ES-I3 (cell line): ENCODE measurements around the gene SLCO4A1.

Experiments
- H3K36me3 ChIP-seq: 2 replicates; pipeline ENCODE4 v1.6.1; 2013; ENCODE audit warnings: mild to moderate bottlenecking, low read length, control low read depth, moderate library complexity; ENCODE audit not compliant: insufficient read depth
- H3K4me1 ChIP-seq: 2 replicates; pipeline ENCODE4 v1.6.1; 2013; ENCODE audit warnings: mild to moderate bottlenecking, control low read depth, low read length; ENCODE audit not compliant: insufficient read depth
- H3K9ac ChIP-seq: 2 replicates; pipeline ENCODE4 v1.6.1; 2013; ENCODE audit warnings: low read depth, mild to moderate bottlenecking, low read length, moderate library complexity
- H3K9me3 ChIP-seq: 2 replicates; pipeline ENCODE4 v1.6.1; 2013; ENCODE audit warnings: mild to moderate bottlenecking, low read length, moderate library complexity; ENCODE audit not compliant: control insufficient read depth, insufficient read depth

SLCO4A1 gene

GRCh38 chr20:62642051-62642665 lies at the start of gene SLCO4A1:
Gene SLCO4A1, plus strand, starts transcription at chr20:62642503. Its CDS starts 13,952 bp downstream, at chr20:62656455.
- Histone ChIP-seq H3K9me3 (no peaks in the 10 kb centered on the region), H3K4me1 (no peaks in the 10 kb centered on the region; the same call in 1 of the 2 replicates), H3K9ac (peak within 1 kb of the TSS; percentile 69), H3K36me3 (no peaks in the 10 kb centered on the region)

- H3K9ac ChIP-seq = no peak overlapping the region
- H3K4me1 ChIP-seq = no peaks in the 10 kb centered on the region; the same call in 1 of the 2 replicates
- no peaks in the 10 kb centered on the region for H3K36me3 ChIP-seq
- H3K9me3 ChIP-seq = no peaks in the 10 kb centered on the region
Measured at GRCh38 chr20:62592506-62593177, 49.7 kb upstream of the SLCO4A1 start.

GRCh38 chr20:62593616-62594015 lies 48.7 kb upstream of the SLCO4A1 start:
- no peak overlapping the region for H3K9ac ChIP-seq
- H3K36me3 ChIP-seq = no peaks in the 10 kb centered on the region
- no peaks in the 10 kb centered on the region for H3K4me1 ChIP-seq
- no peaks in the 10 kb centered on the region for H3K9me3 ChIP-seq

- Histone ChIP-seq H3K9me3 (no peaks in the 10 kb centered on the region), H3K36me3 (no peaks in the 10 kb centered on the region), H3K4me1 (no peaks in the 10 kb centered on the region), H3K9ac (no peak overlapping the region)
Measured at GRCh38 chr20:62595069-62595468, 47.2 kb upstream of the SLCO4A1 start.

- H3K36me3 ChIP-seq = no peaks in the 10 kb centered on the region
- H3K9ac ChIP-seq = no peak overlapping the region
- no peaks in the 10 kb centered on the region for H3K9me3 ChIP-seq
- H3K4me1 ChIP-seq = no peaks in the 10 kb centered on the region
Measured at GRCh38 chr20:62595491-62595890, 46.8 kb upstream of the SLCO4A1 start.

- no peaks in the 10 kb centered on the region for H3K36me3 ChIP-seq
- H3K4me1 ChIP-seq = no peaks in the 10 kb centered on the region
- no peak overlapping the region for H3K9ac ChIP-seq
- H3K9me3 ChIP-seq = no peaks in the 10 kb centered on the region
Measured at GRCh38 chr20:62596486-62596885, 45.8 kb upstream of the SLCO4A1 start.

- Histone ChIP-seq H3K4me1 (no peaks in the 10 kb centered on the region), H3K9ac (no peak overlapping the region), H3K36me3 (no peaks in the 10 kb centered on the region), H3K9me3 (no peaks in the 10 kb centered on the region)
Measured at GRCh38 chr20:62596921-62597320, 45.4 kb upstream of the SLCO4A1 start.

GRCh38 chr20:62597416-62598115 lies 44.7 kb upstream of the SLCO4A1 start:
- H3K9ac ChIP-seq = no peak overlapping the region
- no peaks in the 10 kb centered on the region for H3K9me3 ChIP-seq
- H3K36me3 ChIP-seq = no peaks in the 10 kb centered on the region
- no peaks in the 10 kb centered on the region for H3K4me1 ChIP-seq

- no peaks in the 10 kb centered on the region for H3K36me3 ChIP-seq
- H3K4me1 ChIP-seq = no peaks in the 10 kb centered on the region; the same call in 1 of the 2 replicates
- no peak overlapping the region for H3K9ac ChIP-seq
- H3K9me3 ChIP-seq = no peaks in the 10 kb centered on the region
Measured at GRCh38 chr20:62598761-62599194, 43.5 kb upstream of the SLCO4A1 start.

GRCh38 chr20:62599216-62600110 lies 42.8 kb upstream of the SLCO4A1 start:
- Histone ChIP-seq H3K36me3 (no peaks in the 10 kb centered on the region), H3K9ac (no peak overlapping the region), H3K9me3 (no peaks in the 10 kb centered on the region), H3K4me1 (no peaks in the 10 kb centered on the region; the same call in 1 of the 2 replicates)

GRCh38 chr20:62601172-62601571 lies 41.1 kb upstream of the SLCO4A1 start:
- Histone ChIP-seq H3K9ac (no peak overlapping the region), H3K9me3 (no peaks in the 10 kb centered on the region), H3K36me3 (no peaks in the 10 kb centered on the region), H3K4me1 (peaks cover 1% of the 10 kb centered on the region)

- Histone ChIP-seq H3K9me3 (no peaks in the 10 kb centered on the region), H3K36me3 (no peaks in the 10 kb centered on the region), H3K4me1 (peaks cover 4% of the 10 kb centered on the region), H3K9ac (no peak overlapping the region)
Measured at GRCh38 chr20:62601714-62602113, 40.6 kb upstream of the SLCO4A1 start.

- no peak overlapping the region for H3K9ac ChIP-seq
- no peaks in the 10 kb centered on the region; the same call in 1 of the 2 replicates for H3K9me3 ChIP-seq
- no peaks in the 10 kb centered on the region for H3K36me3 ChIP-seq
- peaks cover 4% of the 10 kb centered on the region for H3K4me1 ChIP-seq
Measured at GRCh38 chr20:62602550-62602949, 39.8 kb upstream of the SLCO4A1 start.
